Nephron progenitor cell (in vitro differentiated cells): ENCODE data around the gene NXPE3.

ENCODE experiments used
- DNase-seq: peaks from one replicate; pipeline ENCODE4 v3.0.0; 2021
- H3K27ac Mint-ChIP-seq: 2 replicates; pipeline ENCODE4 v1.8.0; 2021; ENCODE audit warnings: mild to moderate bottlenecking, moderate library complexity, mixed read lengths
- H3K27me3 Mint-ChIP-seq: 2 replicates; pipeline ENCODE4 v1.8.0; 2021; ENCODE audit warnings: mild to moderate bottlenecking, low read depth, mixed read lengths; ENCODE audit not compliant: poor library complexity
- H3K36me3 Mint-ChIP-seq: 2 replicates; pipeline ENCODE4 v1.8.0; 2021; ENCODE audit warnings: low read depth, mixed read lengths
- H3K4me1 Mint-ChIP-seq: 2 replicates; pipeline ENCODE4 v1.8.0; 2021; ENCODE audit warnings: mixed read lengths
- H3K4me3 Mint-ChIP-seq: 2 replicates; pipeline ENCODE4 v1.8.0; 2021; ENCODE audit warnings: mild to moderate bottlenecking, moderate library complexity, mixed read lengths
- H3K9me3 Mint-ChIP-seq: 2 replicates; pipeline ENCODE4 v1.8.0; 2021; ENCODE audit warnings: mild to moderate bottlenecking, moderate library complexity, mixed read lengths
- TF ChIP-seq, protein P1 (sequence below): fragments of 200-600 bp; sonication (generic); IDR thresholded peaks from 2 replicates; pipeline ENCODE4 v1.5.0; 2021; ENCODE audit warnings: antibody characterized with exemption

NXPE3 gene

GRCh38 chr3:101842935-101843330 lies 63.9 kb downstream of the NXPE3 start:
- DNase-seq: no peak
- Mint-ChIP-seq H3K27ac (no peak overlapping the region), H3K36me3 (peaks cover 3% of the 10 kb centered on the region), H3K9me3 (no peaks in the 10 kb centered on the region), H3K27me3 (peaks cover 7% of the 10 kb centered on the region), H3K4me1 (peaks cover 4% of the 10 kb centered on the region), H3K4me3 (no peak overlapping the region)
- TF ChIP-seq, protein P1, sequence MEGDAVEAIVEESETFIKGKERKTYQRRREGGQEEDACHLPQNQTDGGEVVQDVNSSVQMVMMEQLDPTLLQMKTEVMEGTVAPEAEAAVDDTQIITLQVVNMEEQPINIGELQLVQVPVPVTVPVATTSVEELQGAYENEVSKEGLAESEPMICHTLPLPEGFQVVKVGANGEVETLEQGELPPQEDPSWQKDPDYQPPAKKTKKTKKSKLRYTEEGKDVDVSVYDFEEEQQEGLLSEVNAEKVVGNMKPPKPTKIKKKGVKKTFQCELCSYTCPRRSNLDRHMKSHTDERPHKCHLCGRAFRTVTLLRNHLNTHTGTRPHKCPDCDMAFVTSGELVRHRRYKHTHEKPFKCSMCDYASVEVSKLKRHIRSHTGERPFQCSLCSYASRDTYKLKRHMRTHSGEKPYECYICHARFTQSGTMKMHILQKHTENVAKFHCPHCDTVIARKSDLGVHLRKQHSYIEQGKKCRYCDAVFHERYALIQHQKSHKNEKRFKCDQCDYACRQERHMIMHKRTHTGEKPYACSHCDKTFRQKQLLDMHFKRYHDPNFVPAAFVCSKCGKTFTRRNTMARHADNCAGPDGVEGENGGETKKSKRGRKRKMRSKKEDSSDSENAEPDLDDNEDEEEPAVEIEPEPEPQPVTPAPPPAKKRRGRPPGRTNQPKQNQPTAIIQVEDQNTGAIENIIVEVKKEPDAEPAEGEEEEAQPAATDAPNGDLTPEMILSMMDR: no peak

DNA sequence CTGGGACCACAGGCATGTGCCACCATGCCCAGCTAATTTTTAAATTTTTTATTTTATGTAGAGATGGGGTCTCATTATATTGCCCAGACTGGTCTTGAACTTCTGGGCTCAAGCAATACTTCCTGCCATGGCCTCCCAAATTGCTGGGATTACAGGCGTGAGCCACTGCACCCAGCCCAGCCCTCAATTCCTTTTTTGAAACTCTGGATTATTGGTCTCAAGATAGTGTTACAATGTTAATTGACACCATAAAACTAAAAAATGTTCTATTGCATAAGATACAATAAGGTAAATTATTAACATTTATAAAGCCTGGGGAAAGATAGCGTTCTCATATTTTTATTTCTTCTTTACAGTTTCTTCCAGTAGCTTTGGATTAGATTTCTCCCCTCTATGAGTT lies 66.4 kb downstream of the NXPE3 start:
- peaks cover 11% of the 10 kb centered on the region for H3K4me1 Mint-ChIP-seq
- no peaks in the 10 kb centered on the region for H3K9me3 Mint-ChIP-seq
- H3K4me3 Mint-ChIP-seq: no peak overlapping the region
- no peak for DNase-seq
- H3K27me3 Mint-ChIP-seq: peaks cover 14% of the 10 kb centered on the region
- TF ChIP-seq, protein P1: no peak
- H3K27ac Mint-ChIP-seq: no peak overlapping the region
- peaks cover 3% of the 10 kb centered on the region for H3K36me3 Mint-ChIP-seq

DNA sequence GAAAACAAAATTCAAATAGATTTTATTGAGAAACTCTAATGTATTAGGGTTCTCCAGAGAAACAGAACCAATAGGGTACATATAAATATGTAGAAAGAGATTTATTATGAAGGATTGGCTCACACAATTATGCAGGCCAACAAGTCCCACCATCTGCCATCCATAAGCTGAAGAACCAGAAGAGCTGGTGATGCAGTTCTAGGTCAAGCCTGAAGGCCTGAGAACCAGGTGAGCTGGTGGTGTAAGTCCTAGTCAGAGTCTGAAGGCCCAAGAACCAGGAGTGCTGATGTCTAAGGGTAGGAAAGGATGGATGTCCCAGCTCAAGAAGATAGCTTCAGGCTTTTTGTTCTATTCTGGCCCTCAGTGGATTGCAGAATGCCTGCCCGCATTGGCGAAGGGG lies 67.7 kb downstream of the NXPE3 start:
- DNase-seq: no peak
- H3K36me3 Mint-ChIP-seq: peaks cover 8% of the 10 kb centered on the region
- TF ChIP-seq, protein P1: no peak
- H3K27ac Mint-ChIP-seq: no peak overlapping the region
- H3K9me3 Mint-ChIP-seq: no peaks in the 10 kb centered on the region
- peaks cover 23% of the 10 kb centered on the region for H3K4me1 Mint-ChIP-seq
- H3K27me3 Mint-ChIP-seq: peaks cover 24% of the 10 kb centered on the region
- no peak overlapping the region for H3K4me3 Mint-ChIP-seq

GRCh38 chr3:101847328-101847727 lies 68.3 kb downstream of the NXPE3 start:
- Mint-ChIP-seq H3K9me3 (no peaks in the 10 kb centered on the region), H3K4me3 (no peak overlapping the region), H3K36me3 (peaks cover 14% of the 10 kb centered on the region), H3K4me1 (peaks cover 19% of the 10 kb centered on the region), H3K27ac (no peak overlapping the region), H3K27me3 (peaks cover 21% of the 10 kb centered on the region)
- no peak for DNase-seq
- TF ChIP-seq, protein P1: no peak

DNA sequence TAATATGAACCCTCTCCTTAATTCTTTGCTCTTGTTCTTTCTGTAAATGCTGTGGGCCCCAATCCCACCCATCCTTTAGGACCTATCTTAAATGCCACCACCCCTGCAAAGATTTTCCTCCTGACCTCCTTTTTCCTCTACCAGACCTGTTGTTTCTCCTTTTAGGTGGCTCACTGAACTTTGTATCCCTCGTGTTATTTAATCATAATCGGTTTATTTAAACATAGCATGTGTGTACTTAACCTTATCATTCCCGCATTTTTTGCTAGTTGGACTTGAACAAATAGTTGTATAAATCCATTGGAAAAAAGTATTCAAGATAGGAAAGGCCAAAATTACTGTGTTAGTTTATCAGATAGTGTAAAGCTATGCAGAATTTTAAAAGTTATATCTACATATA lies 69.3 kb downstream of the NXPE3 start:
- Mint-ChIP-seq H3K36me3 (peaks cover 21% of the 10 kb centered on the region), H3K27me3 (peaks cover 21% of the 10 kb centered on the region), H3K4me1 (peaks cover 19% of the 10 kb centered on the region), H3K4me3 (peak overlapping the region; percentile 79), H3K9me3 (no peaks in the 10 kb centered on the region), H3K27ac (no peak overlapping the region)
- TF ChIP-seq, protein P1: no peak
- DNase-seq: no peak
